BE2C (cell line): ENCODE measurements around the gene SIL1.
"Not testable (repeated sequence)": the region's sequence is repeated elsewhere in the genome, so short reads cannot be mapped to it uniquely, and the experiment has no call there.

Experiments
- DNase-seq: peaks from one replicate; pipeline ENCODE4 v3.0.0-alpha.2; 2020
- H3K27me3 ChIP-seq: fragments of 250-450 bp; sonication (Bioruptor Pico); 2 replicates; pipeline ENCODE4 v1.5.1; 2020; ENCODE audit warnings: mild to moderate bottlenecking
- H3K36me3 ChIP-seq: fragments of 250-450 bp; sonication (Bioruptor Pico); 2 replicates; pipeline ENCODE4 v1.5.1; 2020; ENCODE audit warnings: mild to moderate bottlenecking
- H3K4me1 ChIP-seq: fragments of 250-450 bp; sonication (Bioruptor Pico); 2 replicates; pipeline ENCODE4 v1.5.1; 2020
- H3K4me3 ChIP-seq: 2 replicates; pipeline ENCODE4 v1.5.1; 2011; ENCODE audit warnings: low read depth, low read length
- H3K9me3 ChIP-seq: fragments of 250-450 bp; sonication (Bioruptor Pico); 2 replicates; pipeline ENCODE4 v1.5.1; 2020
- CTCF ChIP-seq: IDR thresholded peaks from 2 replicates; pipeline ENCODE4 v1.5.1; 2012; ENCODE audit warnings: mild to moderate bottlenecking, low read depth, low read length

Gene SIL1

GRCh38 chr5:139016186-139016585 lies 182.0 kb downstream of the SIL1 start:
- Histone ChIP-seq H3K36me3 (peaks cover 4% of the 10 kb centered on the region), H3K27me3 (no peaks in the 10 kb centered on the region), H3K4me3 (no peak overlapping the region), H3K4me1 (peaks cover 14% of the 10 kb centered on the region), H3K9me3 (no peaks in the 10 kb centered on the region)
- no peak for TF ChIP-seq CTCF
- DNase-seq, result no peak

GRCh38 chr5:139014726-139015125 lies 183.4 kb downstream of the SIL1 start:
- no peak overlapping the region for H3K4me3 ChIP-seq
- DNase-seq, result no peak
- peaks cover 14% of the 10 kb centered on the region for H3K4me1 ChIP-seq
- no peaks in the 10 kb centered on the region for H3K27me3 ChIP-seq
- no peaks in the 10 kb centered on the region for H3K9me3 ChIP-seq
- TF ChIP-seq CTCF, result no peak
- peaks cover 4% of the 10 kb centered on the region for H3K36me3 ChIP-seq

- no peak for DNase-seq
- H3K9me3 ChIP-seq, result no peaks in the 10 kb centered on the region
- H3K4me1 ChIP-seq, result peaks cover 3% of the 10 kb centered on the region
- H3K36me3 ChIP-seq, result no peaks in the 10 kb centered on the region
- H3K4me3 ChIP-seq, result no peak overlapping the region
- TF ChIP-seq CTCF, result no peak
- H3K27me3 ChIP-seq, result no peaks in the 10 kb centered on the region
Observed at GRCh38 chr5:139012176-139012575, 186.0 kb downstream of the SIL1 start.

- not testable (repeated sequence) for DNase-seq, H3K4me1 ChIP-seq, H3K9me3 ChIP-seq, H3K4me3 ChIP-seq, H3K36me3 ChIP-seq, H3K27me3 ChIP-seq
Observed at GRCh38 chr5:139011156-139011555, 187.0 kb downstream of the SIL1 start.

GRCh38 chr5:139004374-139005307 lies 193.5 kb downstream of the SIL1 start:
- Histone ChIP-seq H3K9me3 (no peaks in the 10 kb centered on the region), H3K4me3 (no peak overlapping the region), H3K36me3 (no peaks in the 10 kb centered on the region), H3K27me3 (no peaks in the 10 kb centered on the region), H3K4me1 (no peaks in the 10 kb centered on the region)
- TF ChIP-seq CTCF, result no peak
- DNase-seq, result no peak

- Histone ChIP-seq H3K9me3 (0 out of 2 replicates have a peak, but pooled peaks cover 4% of the 10 kb centered on the region), H3K4me1 (no peaks in the 10 kb centered on the region), H3K4me3 (no peak overlapping the region)
Observed at GRCh38 chr5:138999674-139000073, 198.5 kb downstream of the SIL1 start.

More at GRCh38 chr5:138999674-139000073, 198.5 kb downstream of the SIL1 start:
- Histone ChIP-seq H3K27me3 (no peaks in the 10 kb centered on the region), H3K36me3 (no peaks in the 10 kb centered on the region)
- no peak for TF ChIP-seq CTCF
- no peak for DNase-seq
